Measurements from ENCODE around the gene FAM187B.
"Not testable (repeated sequence)": the region's sequence is repeated elsewhere in the genome, so short reads cannot be mapped to it uniquely, and the experiment has no call there.

The FAM187B gene

GRCh38 chr19:35262101-35262761, 33.7 kb upstream of the FAM187B start:
- DNase-seq (ENCODE audit: low spot score) = no peak

GRCh38 chr19:35261356-35262100, 33.0 kb upstream of the FAM187B start:
- DNase-seq (ENCODE audit: low spot score) = no peak

GRCh38 chr19:35260694-35261304, 32.3 kb upstream of the FAM187B start:
- no peak for DNase-seq (ENCODE audit: low spot score)

GRCh38 chr19:35257113-35257461, 28.5 kb upstream of the FAM187B start:
- no peak for DNase-seq (ENCODE audit: low spot score)

- DNase-seq (ENCODE audit: low spot score) = no peak
These were observed 28.0 kb upstream of the FAM187B start for GRCh38 chr19:35256566-35256965.

- no peak for DNase-seq (ENCODE audit: low spot score)
These were observed 26.1 kb upstream of the FAM187B start for GRCh38 chr19:35254341-35255297.

GRCh38 chr19:35253316-35254286, 25.1 kb upstream of the FAM187B start:
- DNase-seq (ENCODE audit: low spot score) = no peak

- DNase-seq (ENCODE audit: low spot score) = no peak
These were observed 22.9 kb upstream of the FAM187B start for GRCh38 chr19:35251456-35251855.

- no peak for DNase-seq (ENCODE audit: low spot score)
These were observed 21.5 kb upstream of the FAM187B start for GRCh38 chr19:35249848-35250711.

GRCh38 chr19:35249146-35249847, 20.8 kb upstream of the FAM187B start:
- DNase-seq (ENCODE audit: low spot score) = no peak

GRCh38 chr19:35248310-35249145, 20.0 kb upstream of the FAM187B start, which contains the start of gene LSR:
TSS of gene LSR (plus strand) at chr19:35249002. CDS start at chr19:35249023, 21 bp downstream.
- DNase-seq (ENCODE audit: low spot score) = no peak

GRCh38 chr19:35247526-35248309, 19.2 kb upstream of the FAM187B start:
- no peak for DNase-seq (ENCODE audit: low spot score)

GRCh38 chr19:35246466-35247092, 18.0 kb upstream of the FAM187B start:
- no peak for DNase-seq (ENCODE audit: low spot score)

GRCh38 chr19:35241417-35241816, 12.9 kb upstream of the FAM187B start:
- DNase-seq (ENCODE audit: low spot score) = no peak

- DNase-seq (ENCODE audit: low spot score) = peak; percentile 45
These were observed 11.8 kb upstream of the FAM187B start for GRCh38 chr19:35240327-35240726.

- DNase-seq (ENCODE audit: low spot score) = not testable (repeated sequence)
These were observed 11.1 kb upstream of the FAM187B start for GRCh38 chr19:35239597-35239996.

Measured in Ammon's horn (tissue), 1 donor.